ENCODE data around the gene NTSR1. TPM values are rescaled to one million over a fixed set of nuclear protein-coding genes. Genes with fewer than 3 reads are reported as not detected.
A peak's percentile ranks its signal among the peaks of the same experiment; 100 is the strongest.

Gene NTSR1
- total and polyA plus RNA-seq, 11 donors: 0.01 to 0.32 (median 0.07) TPM; not detected in 7

DNA sequence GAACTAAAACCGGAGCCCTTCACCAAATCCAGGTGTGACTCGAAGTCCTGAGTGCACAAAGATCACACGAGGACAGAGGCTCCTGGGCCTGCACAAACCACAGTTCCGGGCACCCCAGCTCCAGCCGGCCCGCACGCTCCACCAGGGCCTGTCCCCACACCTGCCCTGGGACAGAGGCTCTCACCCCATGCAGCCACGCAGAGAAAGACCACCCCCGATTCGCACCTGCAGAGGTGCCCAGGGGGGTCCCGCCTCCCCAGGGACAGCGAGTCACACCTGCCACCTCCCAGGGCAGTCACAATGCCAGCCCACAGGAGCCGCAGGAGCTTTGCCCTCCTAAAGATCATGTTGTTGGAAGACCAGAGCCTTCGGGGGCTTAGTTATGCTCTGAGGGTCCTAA, 62.3 kb downstream of the NTSR1 start:
- Histone ChIP-seq H3K27ac (no peak overlapping the region), H3K36me3 (no peaks in the 10 kb centered on the region), H3K4me1 (peaks cover 0 to 9% (median 0%) of the 10 kb centered on the region in 12 donors), H3K9me3 (no peaks in the 10 kb centered on the region), H3K27me3 (peaks cover 0 to 27% (median 3%) of the 10 kb centered on the region in 9 donors), H3K4me3 (no peak overlapping the region)
- TF ChIP-seq POLR2A (IDR thresholded peaks at IDR 0.05): no peak
- TF ChIP-seq, protein P1, sequence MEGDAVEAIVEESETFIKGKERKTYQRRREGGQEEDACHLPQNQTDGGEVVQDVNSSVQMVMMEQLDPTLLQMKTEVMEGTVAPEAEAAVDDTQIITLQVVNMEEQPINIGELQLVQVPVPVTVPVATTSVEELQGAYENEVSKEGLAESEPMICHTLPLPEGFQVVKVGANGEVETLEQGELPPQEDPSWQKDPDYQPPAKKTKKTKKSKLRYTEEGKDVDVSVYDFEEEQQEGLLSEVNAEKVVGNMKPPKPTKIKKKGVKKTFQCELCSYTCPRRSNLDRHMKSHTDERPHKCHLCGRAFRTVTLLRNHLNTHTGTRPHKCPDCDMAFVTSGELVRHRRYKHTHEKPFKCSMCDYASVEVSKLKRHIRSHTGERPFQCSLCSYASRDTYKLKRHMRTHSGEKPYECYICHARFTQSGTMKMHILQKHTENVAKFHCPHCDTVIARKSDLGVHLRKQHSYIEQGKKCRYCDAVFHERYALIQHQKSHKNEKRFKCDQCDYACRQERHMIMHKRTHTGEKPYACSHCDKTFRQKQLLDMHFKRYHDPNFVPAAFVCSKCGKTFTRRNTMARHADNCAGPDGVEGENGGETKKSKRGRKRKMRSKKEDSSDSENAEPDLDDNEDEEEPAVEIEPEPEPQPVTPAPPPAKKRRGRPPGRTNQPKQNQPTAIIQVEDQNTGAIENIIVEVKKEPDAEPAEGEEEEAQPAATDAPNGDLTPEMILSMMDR (IDR thresholded peaks at IDR 0.05): no peak
- ATAC-seq: no peak
- peak in 3 of 5 donors; percentile 9 to 44 (median 12) for DNase-seq
- WGBS, 4 donors: 86 to 93% (median 93%) methylated on average over 9 to 14 of the region's 14 CpGs
- intact Hi-C loops (cut with DNase I): loop anchor here in 2 of 10 donors (5.0 kb wide), 2 partner anchors 59 to 89 kb away; no protein-coding TSS in a partner anchor

DNA sequence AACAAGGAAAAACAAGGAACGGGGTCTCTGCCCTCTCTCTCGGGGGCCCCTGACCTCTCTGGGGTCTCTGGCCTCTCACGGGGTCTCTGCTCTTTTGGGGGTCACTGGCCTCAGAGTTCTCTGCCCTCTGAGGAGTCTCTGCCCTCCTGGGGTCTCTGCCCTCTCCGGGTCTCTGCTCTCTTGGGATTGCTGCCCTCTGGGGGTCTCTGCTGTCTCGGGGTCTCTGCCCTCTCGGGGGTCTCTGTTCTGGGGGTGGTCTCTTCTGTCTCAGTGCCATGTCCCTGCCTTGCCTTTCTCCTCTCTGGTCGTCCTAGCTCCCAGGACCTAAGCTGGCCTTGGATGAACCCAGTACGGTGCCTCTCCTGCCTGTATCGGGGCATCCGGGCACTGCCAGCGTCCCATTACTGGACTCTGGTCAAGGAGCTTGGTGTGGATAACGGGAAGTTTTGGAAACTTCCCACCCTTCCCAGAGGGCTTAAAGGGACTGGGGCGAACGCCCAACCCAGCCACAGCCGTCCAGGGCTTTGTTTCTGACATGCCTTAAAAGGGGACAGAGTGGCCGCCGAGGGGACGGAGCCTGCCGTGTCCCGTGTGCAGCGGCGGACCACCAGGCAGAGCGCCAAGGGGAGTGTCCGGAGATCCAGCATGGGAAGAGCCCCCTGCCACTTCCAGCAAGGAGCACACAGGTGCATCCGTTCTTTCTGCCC, 62.9 kb downstream of the NTSR1 start:
- intact Hi-C loops (cut with DNase I): loop anchor here in 2 of 10 donors (5.0 kb wide), 2 partner anchors 59 to 89 kb away; no protein-coding TSS in a partner anchor
- peak in 2 of 5 donors; percentile 3 to 53 for DNase-seq
- ATAC-seq: no peak
- TF ChIP-seq, protein P1 (IDR thresholded peaks at IDR 0.05): no peak
- TF ChIP-seq POLR2A (IDR thresholded peaks at IDR 0.05): no peak
- no peaks in the 10 kb centered on the region for H3K9me3 ChIP-seq
- H3K4me3 ChIP-seq: no peak overlapping the region
- H3K4me1 ChIP-seq: peaks cover 0 to 13% (median 0%) of the 10 kb centered on the region in 12 donors
- peaks cover 0 to 21% (median 0%) of the 10 kb centered on the region in 9 donors for H3K27me3 ChIP-seq
- H3K36me3 ChIP-seq: no peaks in the 10 kb centered on the region
- WGBS, 4 donors: 78 to 84% (median 81%) methylated on average over 22 to 25 of the region's 25 CpGs
- no peak overlapping the region for H3K27ac ChIP-seq

DNA sequence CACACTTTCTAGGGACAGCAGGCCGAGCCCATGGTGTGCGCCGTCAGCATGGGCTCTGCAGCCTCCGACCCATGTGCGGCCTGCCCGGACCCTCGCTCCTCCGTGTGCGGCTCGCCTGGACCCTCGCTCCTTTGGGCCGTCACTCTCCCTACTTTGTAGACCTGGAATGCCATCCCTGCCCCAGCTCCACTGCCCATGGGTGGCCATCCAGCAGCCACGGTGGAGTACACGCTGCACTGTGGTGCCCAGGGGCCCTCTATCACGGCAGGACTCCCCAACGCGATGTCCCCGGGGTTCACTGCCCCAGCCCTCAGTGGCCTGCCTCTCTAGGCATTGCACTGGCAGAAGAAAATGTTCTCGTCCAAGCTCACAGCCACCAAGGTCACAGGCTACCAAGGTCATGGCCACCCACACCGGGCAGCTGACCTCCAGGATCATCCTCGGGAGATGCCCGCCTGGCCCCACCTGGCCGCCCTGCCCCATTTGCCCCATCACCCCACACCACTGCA, 63.5 kb downstream of the NTSR1 start:
- peaks cover 0 to 15% (median 0%) of the 10 kb centered on the region in 12 donors for H3K4me1 ChIP-seq
- intact Hi-C loops (cut with DNase I): loop anchor here in 2 of 10 donors (5.0 kb wide), 2 partner anchors 60 to 90 kb away; no protein-coding TSS in a partner anchor
- H3K4me3 ChIP-seq: no peak overlapping the region
- WGBS, 4 donors: 78 to 94% (median 90%) methylated on average over 21 to 23 of the region's 23 CpGs
- no peak for TF ChIP-seq POLR2A (IDR thresholded peaks at IDR 0.05)
- TF ChIP-seq, protein P1 (IDR thresholded peaks at IDR 0.05): no peak
- DNase-seq: peak in 3 of 5 donors; percentile 25 to 34 (median 25)
- no peak overlapping the region for H3K27ac ChIP-seq
- ATAC-seq: no peak
- H3K27me3 ChIP-seq: peaks cover 0 to 15% (median 0%) of the 10 kb centered on the region in 9 donors
- H3K9me3 ChIP-seq: no peaks in the 10 kb centered on the region
- no peaks in the 10 kb centered on the region for H3K36me3 ChIP-seq

DNA sequence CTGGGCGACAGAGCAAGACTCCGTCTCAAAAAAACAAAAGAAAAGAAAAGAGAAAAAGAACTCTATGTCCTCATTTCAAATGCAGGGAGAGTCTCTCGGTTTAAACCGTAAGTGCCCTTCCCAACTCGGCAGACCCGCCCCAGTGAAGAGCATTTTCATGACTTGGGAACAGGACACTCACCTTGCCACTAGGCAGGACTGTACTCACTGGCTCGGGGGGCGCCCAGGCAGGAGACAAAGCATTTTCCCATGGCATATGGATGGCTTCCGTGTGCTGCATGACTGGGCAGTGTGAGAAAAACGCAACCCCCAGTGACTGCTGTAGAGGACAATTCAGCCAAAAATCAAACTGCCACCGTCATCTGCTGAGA, 64.0 kb downstream of the NTSR1 start:
- DNase-seq (peak in 1 of 5 donors; percentile 14), ATAC-seq (no peak)
- peaks cover 0 to 18% (median 0%) of the 10 kb centered on the region in 12 donors for H3K4me1 ChIP-seq
- intact Hi-C loops (cut with DNase I): loop anchor here in 2 of 10 donors (5.0 kb wide), 2 partner anchors 60 to 90 kb away; no protein-coding TSS in a partner anchor
- no peak overlapping the region for H3K27ac ChIP-seq
- H3K4me3 ChIP-seq: no peak overlapping the region
- no peaks in the 10 kb centered on the region for H3K36me3 ChIP-seq
- H3K9me3 ChIP-seq: no peaks in the 10 kb centered on the region
- H3K27me3 ChIP-seq: peaks cover 0 to 15% (median 0%) of the 10 kb centered on the region in 9 donors
- no peak for TF ChIP-seq POLR2A (IDR thresholded peaks at IDR 0.05)
- TF ChIP-seq, protein P1 (IDR thresholded peaks at IDR 0.05): no peak
- WGBS, 4 donors: 72 to 90% (median 78%) methylated on average over 11 of the region's 11 CpGs

Measured in heart left ventricle (tissue), 16 donors.